KMS-11 (cell line): ENCODE data around the gene CORO1C.

ENCODE experiments used
- H2AFZ ChIP-seq: fragments of 200-600 bp; sonication (generic); 2 replicates; pipeline ENCODE4 v1.6.1; 2016; ENCODE audit warnings: antibody characterized with exemption, mixed run types, low read depth
- H3K27ac ChIP-seq: fragments of 200-600 bp; sonication (generic); 2 replicates; pipeline ENCODE4 v1.6.1; 2016; ENCODE audit warnings: mild to moderate bottlenecking, mixed run types
- H3K27me3 ChIP-seq: fragments of 200-600 bp; sonication (generic); 2 replicates; pipeline ENCODE4 v1.6.1; 2017; ENCODE audit warnings: mild to moderate bottlenecking, low read depth, mixed run types, moderate library complexity; ENCODE audit not compliant: insufficient read depth
- H3K36me3 ChIP-seq: fragments of 200-600 bp; sonication (generic); 2 replicates; pipeline ENCODE4 v1.6.1; 2017; ENCODE audit warnings: mild to moderate bottlenecking, mixed run types; ENCODE audit not compliant: insufficient read depth
- H3K4me1 ChIP-seq: fragments of 200-600 bp; sonication (generic); 2 replicates; pipeline ENCODE4 v1.6.1; 2016; ENCODE audit warnings: mild to moderate bottlenecking, low read depth, mixed run types; ENCODE audit not compliant: poor library complexity, severe bottlenecking
- H3K4me2 ChIP-seq: fragments of 200-600 bp; sonication (generic); 2 replicates; pipeline ENCODE4 v1.7.0; 2016; ENCODE audit warnings: mild to moderate bottlenecking, mixed run types
- H3K4me3 ChIP-seq: fragments of 200-600 bp; sonication (generic); IDR thresholded peaks from 2 replicates; pipeline ENCODE4 v1.6.1; 2017; ENCODE audit warnings: low read depth, low read length, mixed read lengths; ENCODE audit not compliant: insufficient read depth
- H3K79me2 ChIP-seq: fragments of 200-600 bp; sonication (generic); 2 replicates; pipeline ENCODE4 v1.6.1; 2016; ENCODE audit warnings: low read depth, mixed run types; ENCODE audit not compliant: insufficient read depth
- H3K9ac ChIP-seq: fragments of 200-600 bp; sonication (generic); 2 replicates; pipeline ENCODE4 v1.6.1; 2016; ENCODE audit warnings: mild to moderate bottlenecking, mixed run types
- H4K20me1 ChIP-seq: fragments of 200-600 bp; sonication (generic); 2 replicates; pipeline ENCODE4 v1.6.1; 2016; ENCODE audit warnings: mild to moderate bottlenecking, mixed run types; ENCODE audit not compliant: insufficient read depth
- TF ChIP-seq, protein P1 (sequence below): fragments of 200-600 bp; sonication (generic); conservative IDR thresholded peaks from 2 replicates; pipeline ENCODE4 v1.6.1; 2017; ENCODE audit warnings: low read depth, mild to moderate bottlenecking, antibody characterized with exemption, low read length, moderate library complexity, mixed read lengths

Gene CORO1C

GRCh38 chr12:108667349-108667748 lies 64.0 kb downstream of the CORO1C start:
- Histone ChIP-seq H4K20me1 (no peaks in the 10 kb centered on the region), H3K9ac (no peak overlapping the region), H3K27ac (peak overlapping the region; percentile 24; the same call in 1 of the 2 replicates), H3K79me2 (peaks cover 31% of the 10 kb centered on the region), H2AFZ (no peak overlapping the region), H3K36me3 (no peaks in the 10 kb centered on the region), H3K4me3 (no peak overlapping the region), H3K4me2 (peak overlapping the region; percentile 13; the same call in 1 of the 2 replicates), H3K27me3 (no peaks in the 10 kb centered on the region), H3K4me1 (peaks cover 90% of the 10 kb centered on the region)
- TF ChIP-seq, protein P1, sequence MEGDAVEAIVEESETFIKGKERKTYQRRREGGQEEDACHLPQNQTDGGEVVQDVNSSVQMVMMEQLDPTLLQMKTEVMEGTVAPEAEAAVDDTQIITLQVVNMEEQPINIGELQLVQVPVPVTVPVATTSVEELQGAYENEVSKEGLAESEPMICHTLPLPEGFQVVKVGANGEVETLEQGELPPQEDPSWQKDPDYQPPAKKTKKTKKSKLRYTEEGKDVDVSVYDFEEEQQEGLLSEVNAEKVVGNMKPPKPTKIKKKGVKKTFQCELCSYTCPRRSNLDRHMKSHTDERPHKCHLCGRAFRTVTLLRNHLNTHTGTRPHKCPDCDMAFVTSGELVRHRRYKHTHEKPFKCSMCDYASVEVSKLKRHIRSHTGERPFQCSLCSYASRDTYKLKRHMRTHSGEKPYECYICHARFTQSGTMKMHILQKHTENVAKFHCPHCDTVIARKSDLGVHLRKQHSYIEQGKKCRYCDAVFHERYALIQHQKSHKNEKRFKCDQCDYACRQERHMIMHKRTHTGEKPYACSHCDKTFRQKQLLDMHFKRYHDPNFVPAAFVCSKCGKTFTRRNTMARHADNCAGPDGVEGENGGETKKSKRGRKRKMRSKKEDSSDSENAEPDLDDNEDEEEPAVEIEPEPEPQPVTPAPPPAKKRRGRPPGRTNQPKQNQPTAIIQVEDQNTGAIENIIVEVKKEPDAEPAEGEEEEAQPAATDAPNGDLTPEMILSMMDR: no peak

DNA sequence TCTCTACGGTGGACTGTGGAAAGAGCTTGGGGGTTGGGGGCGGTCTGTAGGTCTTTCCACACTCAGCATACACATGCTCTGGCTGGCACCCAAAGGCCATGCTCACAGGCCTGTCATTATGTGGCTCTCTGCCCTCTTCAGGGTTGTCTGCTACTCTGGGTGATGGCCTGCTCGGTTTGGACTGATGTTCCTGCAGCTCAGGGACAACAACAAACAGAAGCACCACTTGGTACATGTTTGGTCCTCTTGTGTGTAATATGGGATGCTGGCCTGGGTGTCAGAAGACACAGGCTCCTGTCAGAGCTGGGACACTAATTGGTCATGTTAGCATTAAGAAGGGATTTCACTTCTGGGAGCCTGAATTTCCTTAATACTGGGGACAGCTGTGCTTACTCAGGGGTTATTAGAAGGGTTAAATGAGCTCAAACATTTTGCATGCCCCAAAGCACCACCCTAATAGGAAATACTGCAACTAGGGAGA lies 64.9 kb downstream of the CORO1C start:
- H3K4me3 ChIP-seq: no peak overlapping the region
- no peaks in the 10 kb centered on the region for H3K27me3 ChIP-seq
- H3K27ac ChIP-seq: peak overlapping the region; percentile 24; the same call in 1 of the 2 replicates
- no peaks in the 10 kb centered on the region for H3K36me3 ChIP-seq
- H4K20me1 ChIP-seq: no peaks in the 10 kb centered on the region
- H3K4me1 ChIP-seq: peaks cover 82% of the 10 kb centered on the region
- H2AFZ ChIP-seq: no peak overlapping the region
- peaks cover 31% of the 10 kb centered on the region for H3K79me2 ChIP-seq
- H3K4me2 ChIP-seq: no peak overlapping the region
- TF ChIP-seq, protein P1: no peak
- H3K9ac ChIP-seq: no peak overlapping the region

GRCh38 chr12:108665608-108666202 lies 65.6 kb downstream of the CORO1C start:
- TF ChIP-seq, protein P1: no peak
- Histone ChIP-seq H3K4me1 (peaks cover 74% of the 10 kb centered on the region), H3K4me3 (no peak overlapping the region), H3K79me2 (peaks cover 31% of the 10 kb centered on the region), H4K20me1 (no peaks in the 10 kb centered on the region), H3K36me3 (no peaks in the 10 kb centered on the region), H3K4me2 (peak overlapping the region; percentile 14; the same call in 1 of the 2 replicates), H2AFZ (no peak overlapping the region), H3K27me3 (no peaks in the 10 kb centered on the region), H3K27ac (peak overlapping the region; percentile 69; the same call in 1 of the 2 replicates), H3K9ac (no peak overlapping the region; the same call in 1 of the 2 replicates)

DNA sequence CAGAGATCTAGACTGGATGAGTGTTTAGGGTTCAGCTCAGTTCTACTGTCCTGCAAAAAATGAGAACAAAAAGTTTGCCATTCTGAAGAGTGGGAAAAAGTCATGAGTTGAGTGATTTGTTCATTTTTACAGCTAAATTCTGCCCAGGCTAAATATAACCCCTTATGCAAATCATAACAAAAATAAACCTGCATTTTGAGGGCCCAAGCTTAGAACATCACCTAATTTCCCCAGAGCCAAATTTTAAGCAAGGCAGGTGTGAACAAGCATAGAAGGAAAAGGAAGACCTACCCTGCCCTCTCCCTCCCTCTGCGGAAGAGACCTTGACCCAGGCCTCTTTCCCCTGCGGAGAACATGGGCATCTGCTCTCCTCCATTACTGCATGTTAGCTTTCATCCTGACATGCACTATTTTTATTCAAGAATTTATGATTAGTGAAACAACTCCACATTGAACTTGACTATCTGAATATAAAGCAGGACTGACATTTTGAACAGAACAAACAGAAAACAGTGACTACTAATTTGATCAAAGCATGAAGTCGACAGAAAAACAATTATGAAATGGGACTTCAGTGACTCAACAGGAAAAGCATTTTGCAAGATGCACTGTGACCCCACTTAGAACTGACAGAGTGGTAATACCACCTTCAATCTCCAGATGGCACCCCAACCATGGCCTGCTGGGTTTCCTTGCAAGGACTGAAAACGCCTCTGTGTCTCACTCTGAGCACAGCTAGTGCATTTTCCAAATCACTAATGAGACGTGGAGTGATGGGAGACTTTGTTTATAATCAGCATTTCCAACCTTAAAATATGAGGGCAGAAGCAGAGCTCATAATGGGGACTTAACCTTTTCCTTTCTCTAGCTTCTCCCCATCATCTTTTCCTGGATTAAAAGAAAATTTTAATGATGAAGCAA lies 66.7 kb downstream of the CORO1C start:
- peaks cover 31% of the 10 kb centered on the region for H3K79me2 ChIP-seq
- TF ChIP-seq, protein P1: peak; percentile 86
- no peaks in the 10 kb centered on the region for H3K27me3 ChIP-seq
- no peak overlapping the region for H2AFZ ChIP-seq
- peak overlapping the region; percentile 13; the same call in 1 of the 2 replicates for H3K9ac ChIP-seq
- H4K20me1 ChIP-seq: no peaks in the 10 kb centered on the region
- H3K36me3 ChIP-seq: no peaks in the 10 kb centered on the region
- H3K4me2 ChIP-seq: peak overlapping the region; percentile 86
- H3K27ac ChIP-seq: peak overlapping the region; percentile 69
- peaks cover 65% of the 10 kb centered on the region for H3K4me1 ChIP-seq
- no peak overlapping the region for H3K4me3 ChIP-seq
